GM04503 (cell line): ENCODE data around the gene MYO1A.
"Not testable (repeated sequence)": the region's sequence is repeated elsewhere in the genome, so short reads cannot be mapped to it uniquely, and the experiment has no call there.

Source experiments
- DNase-seq: peaks from one replicate; pipeline ENCODE4 v3.0.0-alpha.2; 2012; ENCODE audit warnings: low read depth

The MYO1A gene

GRCh38 chr12:56993346-56993745, 56.6 kb downstream of the MYO1A start:
- no peak for DNase-seq

DNA sequence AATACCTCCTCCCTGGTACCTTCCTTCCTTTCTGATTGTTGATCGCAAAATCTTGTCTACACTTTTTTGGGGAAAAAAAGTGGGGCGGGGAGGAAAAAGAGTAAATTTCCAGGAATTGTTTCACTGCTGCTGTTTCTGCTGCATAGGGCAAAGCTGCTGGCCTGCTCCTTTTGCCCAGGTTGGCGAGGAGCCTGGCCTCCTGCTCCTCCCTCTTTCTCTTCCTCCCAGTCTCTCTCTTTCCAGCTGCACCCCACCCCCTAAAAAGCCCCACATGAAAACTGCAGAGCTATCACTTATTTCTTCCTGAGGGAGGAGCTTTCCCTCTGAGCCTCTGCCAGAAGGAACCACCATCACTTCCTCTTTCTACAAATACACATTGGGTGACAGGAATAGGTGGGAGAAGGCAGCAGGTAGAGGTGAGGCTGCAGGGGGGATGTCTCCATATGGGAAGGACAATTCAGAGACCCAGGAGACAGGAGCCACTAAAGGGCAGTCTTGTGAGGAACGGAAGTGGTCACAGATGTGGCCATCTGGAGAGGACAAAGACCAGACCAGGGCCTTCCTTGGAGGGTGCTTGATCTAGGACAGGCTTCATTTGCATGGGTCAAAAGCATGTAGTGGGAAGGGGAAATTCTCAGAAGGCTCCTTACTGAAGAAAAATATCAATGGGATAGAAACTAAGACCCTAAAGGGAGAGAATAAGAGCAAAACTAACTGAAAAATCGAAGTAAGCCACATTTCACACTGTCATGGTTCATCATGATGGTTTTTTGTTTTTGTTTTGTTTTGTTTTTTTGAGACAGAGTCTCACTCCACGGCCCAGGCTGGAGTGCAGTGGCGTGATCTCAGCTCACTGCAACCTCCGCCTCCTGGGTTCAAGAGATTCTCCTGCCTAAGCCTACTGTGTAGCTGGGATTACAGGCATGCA, 58.3 kb downstream of the MYO1A start:
- no peak for DNase-seq

- no peak for DNase-seq
Observed at GRCh38 chr12:56990648-56991318, 59.1 kb downstream of the MYO1A start.

GRCh38 chr12:56989861-56990610, 59.9 kb downstream of the MYO1A start:
- no peak for DNase-seq

- DNase-seq = no peak
Observed at GRCh38 chr12:56988207-56988739, 61.7 kb downstream of the MYO1A start.

- no peak for DNase-seq
Observed at GRCh38 chr12:56987551-56988053, 62.3 kb downstream of the MYO1A start.

- DNase-seq = no peak
Observed at GRCh38 chr12:56987011-56987410, 62.9 kb downstream of the MYO1A start.

- DNase-seq = not testable (repeated sequence)
Observed at GRCh38 chr12:56985714-56986113, 64.2 kb downstream of the MYO1A start.

DNA sequence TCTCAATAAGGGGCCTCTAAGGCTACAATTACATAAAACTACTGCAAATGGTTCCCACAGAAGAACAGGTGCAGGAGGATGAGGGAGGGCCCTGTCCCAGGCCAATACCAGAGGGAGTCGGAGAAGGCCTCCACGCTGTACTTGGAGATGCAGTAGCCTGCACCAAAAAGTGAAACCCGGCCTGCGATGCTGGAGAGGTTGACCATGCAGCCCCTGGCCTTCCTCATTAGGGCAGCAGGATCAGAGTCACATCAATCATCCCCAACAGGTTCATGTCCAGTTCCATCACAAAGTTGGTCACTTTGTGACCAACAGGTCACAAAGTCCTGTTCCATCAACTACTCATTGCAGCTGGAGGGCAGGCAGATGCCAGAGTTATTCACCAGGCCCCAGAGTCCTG, 66.5 kb downstream of the MYO1A start:
- DNase-seq = no peak

DNA sequence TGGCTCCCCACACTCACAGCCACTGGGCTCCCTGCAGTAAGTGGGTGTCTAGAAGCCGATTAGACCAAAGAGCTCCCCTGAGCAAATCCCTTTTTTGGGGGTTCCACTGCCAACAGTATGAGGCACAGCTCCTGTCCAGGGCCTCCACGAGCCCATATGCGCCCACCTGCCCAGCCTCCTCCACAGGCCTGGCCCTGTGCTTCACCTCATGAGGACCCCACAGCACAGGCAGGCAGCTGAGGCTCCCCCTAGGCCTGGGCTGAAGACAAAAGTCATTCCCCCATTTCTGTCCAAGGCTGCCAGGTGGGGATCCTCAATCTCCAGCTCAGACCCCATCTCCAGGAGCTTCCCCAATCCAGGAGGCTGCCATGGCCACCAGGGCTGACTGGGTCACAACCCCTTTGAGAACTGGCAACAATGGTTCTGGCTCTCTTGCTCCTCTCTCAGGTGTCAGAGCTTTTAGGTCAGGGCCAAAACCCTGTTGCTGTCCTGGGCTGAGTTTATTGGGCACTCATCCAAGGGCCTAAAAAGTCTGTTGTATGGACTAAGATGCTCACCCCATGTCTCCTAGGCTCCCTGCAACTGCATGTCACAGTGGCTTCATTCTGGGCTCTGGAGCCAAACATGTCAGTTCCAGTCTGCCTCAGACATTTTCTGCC, 67.2 kb downstream of the MYO1A start:
- not testable (repeated sequence) for DNase-seq

DNA sequence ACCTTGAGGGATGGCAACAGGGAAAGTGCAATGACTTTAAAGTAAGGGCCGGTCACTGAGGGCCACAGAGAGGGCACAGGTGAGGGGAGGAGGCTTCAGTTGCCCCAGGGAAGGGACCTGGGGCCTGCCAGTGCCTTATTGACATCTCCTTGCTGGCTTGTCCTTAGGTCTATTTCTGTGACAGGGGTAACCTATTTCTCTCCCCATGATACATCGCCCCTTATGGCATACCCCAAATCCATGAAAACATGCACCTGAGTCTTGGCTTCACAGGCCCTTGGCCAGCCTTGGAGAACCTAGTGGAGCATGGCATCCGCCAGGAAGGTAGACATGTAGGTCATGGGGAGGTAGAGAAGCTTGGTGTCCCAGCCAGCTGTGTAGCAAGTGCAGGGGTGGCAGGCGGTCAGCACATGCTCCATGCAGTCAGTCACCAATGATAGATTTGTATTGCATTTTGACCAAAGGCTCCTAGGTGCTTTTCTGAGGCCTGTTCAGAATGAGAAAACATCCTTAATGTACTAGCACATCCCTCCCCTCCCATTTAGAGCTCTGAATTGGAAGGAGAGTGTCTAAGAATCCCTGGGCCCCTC, 68.9 kb downstream of the MYO1A start:
- no peak for DNase-seq

DNA sequence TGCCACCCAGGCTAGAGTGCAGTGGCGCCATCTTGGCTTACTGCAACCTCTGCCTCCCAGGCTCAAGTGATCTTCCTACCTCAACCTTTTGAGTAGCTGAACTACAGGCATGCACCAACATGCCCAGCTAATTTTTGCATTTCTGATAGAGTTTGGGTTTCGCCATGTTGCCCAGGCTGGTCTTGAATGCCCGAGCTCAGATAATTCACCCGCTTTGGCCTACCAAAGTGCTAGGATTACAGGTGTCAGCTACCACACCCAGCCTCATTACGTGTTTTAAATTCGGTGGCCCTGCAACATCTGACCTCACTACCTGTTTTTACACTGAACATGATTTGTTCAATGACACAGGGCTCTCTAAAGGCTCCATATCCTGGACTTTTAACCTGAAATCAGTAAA, 69.7 kb downstream of the MYO1A start:
- no peak for DNase-seq

GRCh38 chr12:56979628-56980027, 70.3 kb downstream of the MYO1A start:
- DNase-seq = no peak
